ENCODE measurements around the gene FFAR4. TPM values are rescaled to one million over a fixed set of nuclear protein-coding genes. Genes with fewer than 3 reads are reported as not detected.

Gene FFAR4
- total RNA-seq, 1 experiment from 2014 or later, result not detected

DNA sequence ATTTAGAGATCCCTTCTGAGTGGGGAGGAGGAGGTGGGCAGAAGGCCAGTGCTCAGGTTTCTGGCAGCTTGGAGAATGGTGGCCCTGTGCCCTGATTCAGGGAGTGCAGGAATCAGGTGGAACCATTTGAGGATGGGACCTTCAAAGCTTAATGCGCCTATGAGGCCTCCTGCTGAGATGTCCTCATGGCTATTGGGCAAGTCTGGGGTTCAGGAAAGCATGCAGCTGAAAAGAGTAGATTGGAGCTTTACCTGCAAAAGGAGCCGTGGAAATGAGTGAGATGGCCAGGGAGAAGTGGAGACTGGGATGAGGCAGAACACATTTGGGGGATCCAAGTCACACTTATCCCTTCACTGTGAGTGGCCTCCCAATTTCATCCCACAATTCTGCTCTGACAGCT, 6.1 kb downstream of the FFAR4 start:
- DNase-seq (ENCODE audit: low read depth), result no peak

- peak; percentile 17 for DNase-seq (ENCODE audit: low read depth)
Observed at GRCh38 chr10:93573051-93573909, 6.8 kb downstream of the FFAR4 start.

DNA sequence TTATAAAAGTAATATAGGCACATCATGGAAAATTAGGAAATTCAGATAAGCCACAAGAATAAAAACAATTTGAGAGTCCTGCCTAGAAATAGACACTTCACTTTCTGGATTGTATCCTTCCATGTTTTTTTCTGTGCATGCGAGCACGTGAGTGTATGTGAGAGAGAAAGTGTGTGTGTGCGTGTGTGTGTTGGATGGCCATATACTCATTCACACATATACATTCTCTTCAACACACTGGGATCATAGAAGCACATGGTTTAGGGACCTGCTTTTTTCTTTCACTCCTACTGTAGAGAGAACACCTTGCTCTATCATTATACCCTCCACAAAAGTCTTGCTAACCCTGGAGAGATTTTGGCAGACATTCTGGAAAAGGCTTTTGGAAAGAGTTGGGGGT, 7.5 kb downstream of the FFAR4 start:
- no peak for DNase-seq (ENCODE audit: low read depth)

GRCh38 chr10:93576888-93577287, 10.4 kb downstream of the FFAR4 start:
- DNase-seq (ENCODE audit: low read depth), result no peak

- no peak for DNase-seq (ENCODE audit: low read depth)
Observed at GRCh38 chr10:93577565-93577964, 11.1 kb downstream of the FFAR4 start.

- no peak for DNase-seq (ENCODE audit: low read depth)
Observed at GRCh38 chr10:93579089-93579488, 12.6 kb downstream of the FFAR4 start.

DNA sequence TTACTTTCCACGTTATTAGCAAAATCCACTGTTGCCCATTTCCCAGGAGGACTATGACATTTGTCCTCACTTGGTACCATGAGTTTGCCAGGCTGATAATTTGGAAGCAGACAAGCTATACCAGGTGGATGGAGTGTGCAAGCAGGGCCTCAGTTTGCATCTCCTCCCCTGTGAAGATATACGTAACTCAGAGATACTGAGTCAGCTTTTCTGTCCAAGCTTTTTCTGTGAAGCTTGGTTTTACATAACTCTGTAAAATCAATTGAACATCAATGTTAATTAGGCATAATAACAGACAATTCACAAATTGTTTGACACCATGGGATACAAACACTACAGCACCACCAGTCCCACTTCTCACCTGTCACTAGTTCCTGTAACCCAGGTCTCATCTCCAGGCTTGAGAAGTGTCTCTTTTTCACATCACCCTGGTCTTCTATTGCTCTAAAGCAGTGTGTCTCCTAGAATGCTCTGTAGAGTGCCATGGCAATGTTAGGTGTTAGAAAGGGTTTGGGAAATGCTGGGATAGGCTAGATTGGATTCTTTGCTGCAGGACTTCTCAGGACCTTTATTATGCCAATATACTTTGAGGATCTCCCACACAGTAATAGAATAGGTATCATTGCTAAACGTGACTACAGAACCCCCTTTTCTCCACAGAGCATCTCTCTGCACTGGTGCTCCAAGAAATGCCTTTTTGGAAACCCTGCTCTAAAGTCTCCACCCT, 13.7 kb downstream of the FFAR4 start:
- no peak for DNase-seq (ENCODE audit: low read depth)

GRCh38 chr10:93580828-93581227, 14.4 kb downstream of the FFAR4 start:
- peak; percentile 13 for DNase-seq (ENCODE audit: low read depth)

- no peak for DNase-seq (ENCODE audit: low read depth)
Observed at GRCh38 chr10:93584445-93584844, 18.0 kb downstream of the FFAR4 start.

DNA sequence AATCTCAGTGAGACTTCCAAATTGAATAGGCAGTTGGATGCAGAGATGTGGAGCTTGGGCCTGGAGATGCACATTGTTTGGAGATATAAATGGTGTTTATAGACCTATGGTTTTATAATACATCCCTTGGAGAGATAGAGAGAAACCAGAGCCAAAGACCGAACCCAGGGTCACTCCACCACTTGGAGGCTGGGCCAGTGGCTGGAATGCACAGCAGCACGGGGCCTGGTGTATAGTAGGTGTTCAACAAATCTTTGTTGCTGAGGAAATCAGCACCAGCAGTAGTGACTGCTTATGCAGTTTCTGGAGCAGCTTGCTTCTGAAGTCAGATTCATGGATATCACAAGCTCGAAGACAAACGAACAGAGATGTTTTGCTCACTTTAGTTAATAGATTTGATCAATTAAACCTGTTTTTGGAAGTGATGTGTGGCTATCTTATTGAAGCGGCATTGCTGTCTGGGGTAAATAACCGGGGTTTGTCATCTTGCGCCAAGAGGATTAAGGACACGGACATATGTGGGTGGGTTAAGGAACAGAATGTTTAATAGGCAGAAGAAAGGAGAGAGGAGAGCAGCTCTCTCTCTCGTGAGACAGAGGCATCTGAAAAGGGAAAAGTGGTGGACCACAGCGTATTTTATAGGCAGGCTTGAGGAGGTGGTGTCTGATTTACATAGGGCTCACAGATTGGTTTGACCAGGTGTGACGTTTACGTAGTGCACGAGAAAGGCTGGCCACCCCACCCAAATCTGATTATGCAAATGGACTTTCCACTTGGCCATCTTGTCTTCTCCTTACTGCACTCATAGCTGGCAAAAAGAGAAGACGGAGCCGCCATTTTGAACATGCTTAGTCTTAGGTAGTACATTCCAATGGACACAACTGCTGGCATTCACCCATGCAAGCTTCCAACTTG, 23.4 kb downstream of the FFAR4 start:
- peak; percentile 9 for DNase-seq (ENCODE audit: low read depth)

GRCh38 chr10:93590638-93591037, 24.2 kb downstream of the FFAR4 start:
- DNase-seq (ENCODE audit: low read depth), result no peak

- DNase-seq (ENCODE audit: low read depth), result no peak
Observed at GRCh38 chr10:93591065-93591808, 24.8 kb downstream of the FFAR4 start.

DNA sequence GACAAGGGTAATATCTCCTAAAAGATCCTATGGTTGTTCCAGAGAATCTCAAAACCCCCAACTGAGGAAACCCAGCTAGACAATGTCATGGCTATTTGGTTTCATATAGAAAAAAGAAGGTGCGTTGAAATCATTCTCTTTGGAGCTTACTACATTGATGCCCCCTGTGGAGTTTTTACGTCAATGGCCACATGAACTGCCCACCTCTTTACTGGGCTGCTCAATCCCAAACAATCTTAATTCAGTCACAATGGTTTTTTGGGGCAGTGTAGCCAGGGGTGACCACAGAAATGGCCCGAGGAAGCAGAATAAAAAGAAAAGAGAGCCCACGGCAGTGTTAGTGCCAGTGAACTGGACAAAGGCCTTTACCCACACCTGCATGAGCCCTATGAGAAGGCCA, 26.8 kb downstream of the FFAR4 start:
- no peak for DNase-seq (ENCODE audit: low read depth)

DNA sequence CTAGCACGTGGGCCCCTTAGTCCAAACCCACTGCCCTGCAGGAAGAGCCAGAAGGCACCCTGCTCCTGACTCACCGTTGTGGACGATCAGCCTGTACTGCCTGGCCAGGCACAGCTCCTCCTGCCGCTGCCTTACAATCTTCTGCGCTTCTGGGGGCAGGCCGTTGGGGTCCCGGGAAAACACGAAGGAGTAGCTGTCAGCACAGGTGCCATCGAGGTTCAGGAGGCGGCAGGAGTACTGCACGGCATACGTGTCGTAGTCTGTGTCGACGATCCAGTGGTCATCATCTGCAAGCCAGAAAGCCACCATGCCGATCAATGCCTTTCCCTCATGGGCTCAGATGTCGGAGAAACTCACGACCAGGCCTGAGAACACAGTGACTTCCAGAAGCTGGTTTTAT, 27.3 kb downstream of the FFAR4 start:
- no peak for DNase-seq (ENCODE audit: low read depth)

DNA sequence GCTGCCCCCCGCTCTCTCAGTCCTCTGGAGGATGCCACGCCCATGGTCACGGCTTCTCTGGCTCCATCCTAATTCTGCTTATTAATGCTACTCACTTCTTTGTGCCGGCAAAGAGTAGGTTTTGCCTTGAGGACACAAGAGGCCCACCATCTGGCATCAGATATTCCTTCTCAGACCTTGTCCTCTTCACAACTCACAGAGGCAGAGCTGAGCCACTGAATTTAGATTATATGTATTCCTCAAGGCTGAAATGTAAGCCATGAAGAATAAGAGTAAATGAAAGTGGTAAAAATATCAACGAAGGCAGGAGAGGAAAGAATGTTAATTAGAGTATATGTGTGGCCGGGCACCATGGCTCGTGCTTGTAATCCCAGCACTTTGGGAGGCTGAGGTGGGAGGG, 28.1 kb downstream of the FFAR4 start:
- no peak for DNase-seq (ENCODE audit: low read depth)

GRCh38 chr10:93595378-93596161, 29.1 kb downstream of the FFAR4 start:
- no peak for DNase-seq (ENCODE audit: low read depth)

DNA sequence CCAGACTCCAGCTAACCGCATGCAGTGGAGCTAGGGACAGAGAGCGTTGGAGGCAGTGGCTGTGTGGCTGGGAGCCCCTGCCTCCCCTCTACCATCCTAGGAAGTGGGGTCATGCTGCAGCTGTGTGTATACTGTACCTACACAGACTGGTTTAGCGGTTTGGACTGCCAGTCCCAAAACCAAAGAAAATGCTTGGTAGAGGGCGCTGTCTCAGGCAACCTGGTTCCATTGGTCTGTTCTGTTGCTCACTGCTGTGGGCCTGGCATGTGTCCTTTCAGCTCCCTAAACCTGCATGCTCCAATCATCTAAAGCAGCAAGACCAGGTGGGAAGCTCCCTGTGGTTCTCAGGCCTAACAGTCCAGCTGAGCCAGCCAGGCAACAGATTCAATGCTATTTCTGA, 30.1 kb downstream of the FFAR4 start:
- no peak for DNase-seq (ENCODE audit: low read depth)

- no peak for DNase-seq (ENCODE audit: low read depth)
Observed at GRCh38 chr10:93597075-93597599, 30.7 kb downstream of the FFAR4 start.

GRCh38 chr10:93598157-93598556, 31.7 kb downstream of the FFAR4 start:
- DNase-seq (ENCODE audit: low read depth), result no peak

DNA sequence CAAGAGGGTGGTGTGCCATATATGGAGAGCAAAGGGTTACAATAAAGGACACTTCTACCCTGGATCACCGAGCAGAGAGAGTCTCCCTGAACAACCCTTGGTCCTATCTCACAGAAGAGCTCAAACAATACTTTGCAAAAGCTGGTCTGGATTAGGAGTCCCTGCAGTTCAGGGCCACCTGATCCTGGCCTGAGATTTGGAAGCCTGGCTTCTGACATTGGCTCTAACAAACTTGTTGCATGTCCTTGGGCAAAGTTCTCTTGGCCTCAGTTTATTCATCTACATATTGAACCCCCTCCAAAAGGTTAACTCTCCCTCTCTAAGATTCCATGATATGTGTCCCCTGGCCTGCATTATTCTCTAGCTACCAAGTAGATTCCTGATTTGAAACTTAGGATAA, 32.9 kb downstream of the FFAR4 start:
- no peak for DNase-seq (ENCODE audit: low read depth)
